ENCODE results near the gene CNST.
A peak's percentile ranks its signal among the peaks of the same experiment; 100 is the strongest.

Gene CNST

GRCh38 chr1:246583056-246583440, 16.8 kb downstream of the CNST start:
- H3K9me2 ChIP-seq (replicated peaks; ENCODE audit: low read depth, low read length): no peaks in the 10 kb centered on the region
- peaks cover 50% of the 10 kb centered on the region for H3K4me1 ChIP-seq (ENCODE audit: insufficient read depth, low read length, poor library complexity, severe bottlenecking)
- TF ChIP-seq EZH2phosphoT487 (IDR thresholded peaks at IDR 0.05; ENCODE audit: borderline replicate concordance) (no peak), CTCF (conservative IDR thresholded peaks at IDR 0.05; ENCODE audit: low read length) (no peak)
- H3K79me2 ChIP-seq (ENCODE audit: insufficient read depth, low read length): peaks cover 86% of the 10 kb centered on the region
- no peak overlapping the region for H3K4me2 ChIP-seq (ENCODE audit: low read depth, low read length, poor library complexity, severe bottlenecking)
- H4K20me1 ChIP-seq (ENCODE audit: insufficient read depth, low read length, poor library complexity, severe bottlenecking): no peaks in the 10 kb centered on the region
- no peak overlapping the region for H2AFZ ChIP-seq (ENCODE audit: low read length)
- H3K27me3 ChIP-seq (ENCODE audit: insufficient read depth, low read length, poor library complexity, severe bottlenecking): no peaks in the 10 kb centered on the region
- H3K9me3 ChIP-seq (ENCODE audit: insufficient read depth, low read depth, low read length): no peaks in the 10 kb centered on the region
- no peak overlapping the region for H3K4me3 ChIP-seq (ENCODE audit: low read length, poor library complexity, severe bottlenecking)
- H3K36me3 ChIP-seq (ENCODE audit: insufficient read depth, low read length): peaks cover 5% of the 10 kb centered on the region; the same call in 1 of the 2 replicates
- H3K9ac ChIP-seq (ENCODE audit: low read depth, low read length, poor library complexity, severe bottlenecking): peak overlapping the region; percentile 7
- H3F3A ChIP-seq (ENCODE audit: low read depth): peaks cover 2% of the 10 kb centered on the region; the same call in 1 of the 2 replicates

GRCh38 chr1:246583448-246584185, 17.4 kb downstream of the CNST start:
- Histone ChIP-seq H3K4me3 (ENCODE audit: low read length, poor library complexity, severe bottlenecking) (no peak overlapping the region), H3K79me2 (ENCODE audit: insufficient read depth, low read length) (peaks cover 85% of the 10 kb centered on the region)

GRCh38 chr1:246587032-246587431, 20.8 kb downstream of the CNST start:
- Histone ChIP-seq H3K4me2 (ENCODE audit: low read depth, low read length, poor library complexity, severe bottlenecking) (no peak overlapping the region), H3K4me1 (ENCODE audit: insufficient read depth, low read length, poor library complexity, severe bottlenecking) (peaks cover 15% of the 10 kb centered on the region), H3K79me2 (ENCODE audit: insufficient read depth, low read length) (peaks cover 73% of the 10 kb centered on the region), H3K27me3 (ENCODE audit: insufficient read depth, low read length, poor library complexity, severe bottlenecking) (no peaks in the 10 kb centered on the region), H3K9me2 (replicated peaks; ENCODE audit: low read depth, low read length) (no peaks in the 10 kb centered on the region), H3K9me3 (ENCODE audit: insufficient read depth, low read depth, low read length) (peaks cover 8% of the 10 kb centered on the region), H3K36me3 (ENCODE audit: insufficient read depth, low read length) (peaks cover 18% of the 10 kb centered on the region; the same call in 1 of the 2 replicates), H4K20me1 (ENCODE audit: insufficient read depth, low read length, poor library complexity, severe bottlenecking) (peaks cover 5% of the 10 kb centered on the region), H2AFZ (ENCODE audit: low read length) (no peak overlapping the region), H3K9ac (ENCODE audit: low read depth, low read length, poor library complexity, severe bottlenecking) (no peak overlapping the region), H3K4me3 (ENCODE audit: low read length, poor library complexity, severe bottlenecking) (no peak overlapping the region), H3F3A (ENCODE audit: low read depth) (no peaks in the 10 kb centered on the region)
- TF ChIP-seq EZH2phosphoT487 (IDR thresholded peaks at IDR 0.05; ENCODE audit: borderline replicate concordance) (no peak), CTCF (conservative IDR thresholded peaks at IDR 0.05; ENCODE audit: low read length) (no peak)

More at GRCh38 chr1:246583448-246584185, 17.4 kb downstream of the CNST start:
- Histone ChIP-seq H3K27me3 (ENCODE audit: insufficient read depth, low read length, poor library complexity, severe bottlenecking) (no peaks in the 10 kb centered on the region), H3K4me2 (ENCODE audit: low read depth, low read length, poor library complexity, severe bottlenecking) (no peak overlapping the region), H3K9ac (ENCODE audit: low read depth, low read length, poor library complexity, severe bottlenecking) (peak overlapping the region; percentile 7), H3K9me3 (ENCODE audit: insufficient read depth, low read depth, low read length) (no peaks in the 10 kb centered on the region), H3K9me2 (replicated peaks; ENCODE audit: low read depth, low read length) (no peaks in the 10 kb centered on the region), H3K4me1 (ENCODE audit: insufficient read depth, low read length, poor library complexity, severe bottlenecking) (peaks cover 45% of the 10 kb centered on the region), H3K36me3 (ENCODE audit: insufficient read depth, low read length) (peaks cover 5% of the 10 kb centered on the region; the same call in 1 of the 2 replicates), H4K20me1 (ENCODE audit: insufficient read depth, low read length, poor library complexity, severe bottlenecking) (peaks cover 4% of the 10 kb centered on the region), H3F3A (ENCODE audit: low read depth) (no peaks in the 10 kb centered on the region; the same call in 1 of the 2 replicates), H2AFZ (ENCODE audit: low read length) (no peak overlapping the region)
- TF ChIP-seq CTCF (conservative IDR thresholded peaks at IDR 0.05; ENCODE audit: low read length): no peak
- TF ChIP-seq EZH2phosphoT487 (IDR thresholded peaks at IDR 0.05; ENCODE audit: borderline replicate concordance): no peak

All from Loucy (cell line).